Glutamatergic neuron (in vitro differentiated cells): ENCODE results near the gene SOX13. TPM values are rescaled to one million over a fixed set of nuclear protein-coding genes. Genes with fewer than 3 reads are reported as not detected.

ENCODE experiments used
- DNase-seq: peaks from one replicate; pipeline ENCODE4 v3.0.0; 2022
- H3K27ac Mint-ChIP-seq: one replicate; pipeline ENCODE4 v1.8.0; 2020; ENCODE audit warnings: mild to moderate bottlenecking, mixed read lengths, inconsistent platforms; ENCODE audit not compliant: unreplicated experiment
- H3K27me3 Mint-ChIP-seq: one replicate; pipeline ENCODE4 v1.8.0; 2020; ENCODE audit warnings: mild to moderate bottlenecking, moderate library complexity, mixed read lengths, inconsistent platforms; ENCODE audit not compliant: unreplicated experiment
- H3K36me3 Mint-ChIP-seq: one replicate; pipeline ENCODE4 v1.8.0; 2020; ENCODE audit warnings: mild to moderate bottlenecking, mixed read lengths, inconsistent platforms; ENCODE audit not compliant: unreplicated experiment
- H3K4me1 Mint-ChIP-seq: one replicate; pipeline ENCODE4 v1.8.0; 2020; ENCODE audit warnings: mild to moderate bottlenecking, low read depth, mixed read lengths, inconsistent platforms; ENCODE audit not compliant: unreplicated experiment
- H3K4me3 Mint-ChIP-seq: one replicate; pipeline ENCODE4 v1.8.0; 2020; ENCODE audit warnings: mild to moderate bottlenecking, mixed read lengths, inconsistent platforms; ENCODE audit not compliant: unreplicated experiment
- H3K9me3 Mint-ChIP-seq: one replicate; pipeline ENCODE4 v1.8.0; 2020; ENCODE audit warnings: mild to moderate bottlenecking, moderate library complexity, mixed read lengths, inconsistent platforms; ENCODE audit not compliant: unreplicated experiment
- CTCF ChIP-seq: fragments of 200-600 bp; sonication (generic); IDR thresholded peaks from one replicate; pipeline ENCODE4 v1.5.0; 2021; ENCODE audit not compliant: partially characterized antibody, unreplicated experiment
- total RNA-seq: library from RNA; stranded (reverse); fragmentation: NEBNext Ultra II Directional; extraction: Animal tissue kit (Norgen Biotek cat#: 25700); gene quantifications from one replicate; pipeline ENCODE4 v1.2.1, GENCODE V29; 2021; ENCODE audit not compliant: unreplicated experiment

SOX13 gene
- total RNA-seq, 1 donor from 2014 or later, result 2.2 TPM

- Mint-ChIP-seq H3K27ac (no peak overlapping the region), H3K4me1 (no peaks in the 10 kb centered on the region), H3K36me3 (no peaks in the 10 kb centered on the region), H3K9me3 (no peaks in the 10 kb centered on the region), H3K4me3 (no peak overlapping the region), H3K27me3 (no peaks in the 10 kb centered on the region)
- no peak for DNase-seq
- TF ChIP-seq CTCF, result no peak
These were observed 12.9 kb upstream of the SOX13 start for GRCh38 chr1:204059970-204060369.

GRCh38 chr1:204062106-204062505 is 10.8 kb upstream of the SOX13 start:
- DNase-seq, result no peak
- Mint-ChIP-seq H3K27me3 (no peaks in the 10 kb centered on the region), H3K9me3 (no peaks in the 10 kb centered on the region), H3K4me1 (peaks cover 1% of the 10 kb centered on the region), H3K4me3 (no peak overlapping the region), H3K27ac (no peak overlapping the region), H3K36me3 (no peaks in the 10 kb centered on the region)
- TF ChIP-seq CTCF, result no peak

- H3K4me3 Mint-ChIP-seq, result no peak overlapping the region
- no peaks in the 10 kb centered on the region for H3K36me3 Mint-ChIP-seq
- no peak for DNase-seq
- H3K4me1 Mint-ChIP-seq, result peaks cover 1% of the 10 kb centered on the region
- H3K27me3 Mint-ChIP-seq, result peaks cover 5% of the 10 kb centered on the region
- no peak overlapping the region for H3K27ac Mint-ChIP-seq
- H3K9me3 Mint-ChIP-seq, result no peaks in the 10 kb centered on the region
- TF ChIP-seq CTCF, result no peak
These were observed 7.5 kb upstream of the SOX13 start for GRCh38 chr1:204065174-204065985.

GRCh38 chr1:204065986-204066300 is 7.0 kb upstream of the SOX13 start:
- TF ChIP-seq CTCF, result no peak
- Mint-ChIP-seq H3K4me3 (no peak overlapping the region), H3K27me3 (peaks cover 5% of the 10 kb centered on the region), H3K27ac (no peak overlapping the region), H3K4me1 (peaks cover 1% of the 10 kb centered on the region), H3K36me3 (no peaks in the 10 kb centered on the region), H3K9me3 (no peaks in the 10 kb centered on the region)
- no peak for DNase-seq

GRCh38 chr1:204067935-204068334 is 5.0 kb upstream of the SOX13 start:
- TF ChIP-seq CTCF, result no peak
- Mint-ChIP-seq H3K9me3 (peaks cover 4% of the 10 kb centered on the region), H3K4me1 (peaks cover 1% of the 10 kb centered on the region), H3K4me3 (no peak overlapping the region), H3K27ac (no peak overlapping the region), H3K27me3 (peaks cover 13% of the 10 kb centered on the region), H3K36me3 (no peaks in the 10 kb centered on the region)
- DNase-seq, result no peak
